Activated gamma-delta T cell (primary cell): ENCODE measurements around the gene RAPGEF2.
"Not testable (repeated sequence)": the region's sequence is repeated elsewhere in the genome, so short reads cannot be mapped to it uniquely, and the experiment has no call there.

Source experiments
- DNase-seq: peaks from one replicate; lab custom pipeline; 2025; lab: John Stamatoyannopoulos, UW

RAPGEF2 gene

DNA sequence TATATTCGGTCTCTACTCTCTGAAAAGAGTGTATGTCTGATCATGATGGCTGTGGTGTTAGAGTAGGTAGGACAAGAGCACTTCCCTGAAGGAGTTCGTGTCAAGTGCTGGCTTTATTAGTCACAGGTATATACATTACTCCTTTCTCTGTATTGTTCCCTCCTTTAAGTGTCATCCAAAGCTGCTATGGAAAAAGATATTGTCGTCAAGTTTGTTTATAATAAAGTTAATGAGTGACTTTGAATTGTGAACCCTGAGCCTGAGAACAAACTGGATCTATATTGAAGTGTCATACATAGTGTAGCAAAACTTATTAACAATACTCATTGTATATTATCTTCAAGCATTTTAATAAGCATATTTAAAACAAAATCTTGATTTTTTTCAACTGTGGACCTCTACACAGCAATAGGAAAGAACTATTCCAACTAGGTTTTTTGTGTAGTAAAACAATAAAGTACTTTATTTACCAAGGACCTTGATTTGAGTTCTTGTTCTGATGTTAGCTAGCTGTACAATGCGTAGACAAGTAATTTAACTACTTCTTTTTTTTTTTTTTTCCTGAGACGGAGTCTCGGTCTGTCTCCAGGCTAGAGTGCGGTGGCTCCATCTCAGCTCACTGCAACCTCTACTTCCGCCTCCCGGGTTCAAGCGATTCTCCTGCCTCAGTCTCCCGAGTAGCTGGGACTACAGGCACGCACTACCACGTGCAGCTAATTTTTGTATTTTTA, 177.7 kb downstream of the RAPGEF2 start:
- no peak for DNase-seq

DNA sequence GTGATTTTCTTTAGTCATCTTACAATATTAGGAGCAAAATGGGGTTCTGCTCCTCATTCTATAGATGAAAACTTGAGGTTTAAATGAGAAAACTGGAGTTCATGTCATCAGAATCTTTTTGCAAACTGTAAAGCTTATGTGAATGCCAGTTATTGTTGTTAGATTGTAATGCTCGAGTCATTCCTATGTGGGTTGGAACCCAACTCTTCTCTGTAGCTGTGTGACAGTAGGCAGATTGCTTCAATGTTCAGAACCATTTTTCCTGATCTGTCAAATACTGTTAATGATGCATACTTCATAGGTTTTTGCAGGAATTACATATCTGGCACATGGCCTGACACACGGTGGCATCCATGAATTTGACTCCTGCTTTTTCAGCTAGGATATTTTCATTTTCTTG, 178.9 kb downstream of the RAPGEF2 start:
- no peak for DNase-seq

DNA sequence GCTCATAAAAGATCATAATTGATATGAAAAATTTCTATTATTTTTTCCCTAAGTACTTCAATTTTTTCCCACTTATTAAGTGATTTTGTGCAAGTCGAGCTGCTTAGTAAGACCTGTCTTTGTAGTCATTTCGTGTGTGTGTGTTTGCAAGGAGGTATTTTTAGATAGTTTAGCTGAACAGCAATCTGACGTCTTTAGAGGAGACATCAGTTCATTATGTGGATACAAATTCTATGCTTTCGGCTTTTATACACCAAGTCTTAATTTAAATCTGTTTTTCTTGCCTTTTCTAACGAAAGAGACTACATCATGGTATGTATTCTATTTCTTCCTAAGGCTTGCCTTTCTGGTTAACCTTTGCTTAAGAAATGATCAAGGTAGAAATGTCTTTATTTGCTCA, 179.4 kb downstream of the RAPGEF2 start:
- DNase-seq = no peak

DNA sequence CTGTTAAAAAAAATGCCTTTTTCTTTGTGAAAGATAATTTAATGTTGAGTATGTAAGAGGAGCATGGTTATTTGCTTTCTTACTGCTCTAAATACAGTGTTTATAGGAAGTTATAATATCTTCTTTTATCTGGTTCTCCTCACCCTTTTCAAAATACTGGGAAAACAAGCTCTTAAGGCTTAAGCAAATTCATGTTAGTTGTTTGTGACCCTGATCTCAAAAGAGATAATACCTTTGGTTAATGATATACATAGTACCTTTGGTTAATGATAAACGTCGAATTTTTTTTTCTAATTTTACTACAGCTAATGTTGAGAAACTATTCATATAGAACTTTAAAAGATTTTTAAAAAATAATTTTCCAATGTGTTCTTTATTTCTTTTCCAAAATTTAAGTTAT, 180.1 kb downstream of the RAPGEF2 start:
- no peak for DNase-seq

DNA sequence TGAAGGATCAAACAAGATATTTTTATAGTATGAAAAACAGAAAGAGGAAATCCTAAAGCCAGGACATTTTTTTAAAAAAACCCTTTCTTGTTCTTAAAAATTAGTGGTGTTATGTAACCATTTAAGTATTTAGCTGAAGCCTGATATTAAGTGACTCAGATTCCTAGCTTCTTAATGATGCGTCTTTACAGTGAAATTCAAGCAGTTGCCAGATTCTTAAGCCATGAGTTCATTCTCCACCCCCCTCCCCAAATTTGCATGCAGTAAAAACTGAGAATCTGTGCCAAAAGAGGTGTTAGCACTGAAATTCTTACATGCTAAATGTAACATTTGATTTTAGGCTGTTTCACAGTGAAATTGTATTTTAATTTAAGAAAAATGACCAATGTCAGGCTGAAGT, 180.8 kb downstream of the RAPGEF2 start:
- no peak for DNase-seq

DNA sequence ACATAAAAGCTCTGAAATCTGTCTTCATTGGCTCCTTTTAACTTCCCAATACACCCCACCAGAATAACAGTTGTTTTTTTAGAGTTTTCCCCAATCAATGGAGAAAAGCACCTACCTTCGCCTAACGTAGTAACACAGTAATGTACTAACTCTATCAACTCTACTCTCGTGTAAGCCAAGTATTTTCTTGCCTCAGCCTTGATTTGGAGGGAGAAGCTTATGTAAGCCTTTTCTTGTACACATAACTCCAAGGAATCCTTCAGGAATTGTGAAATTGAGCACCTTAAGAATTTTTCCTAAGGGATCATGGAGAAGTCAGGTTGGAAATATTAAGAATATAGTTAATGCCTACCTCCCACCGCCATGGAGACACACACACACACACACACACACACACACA, 181.2 kb downstream of the RAPGEF2 start:
- DNase-seq = no peak

DNA sequence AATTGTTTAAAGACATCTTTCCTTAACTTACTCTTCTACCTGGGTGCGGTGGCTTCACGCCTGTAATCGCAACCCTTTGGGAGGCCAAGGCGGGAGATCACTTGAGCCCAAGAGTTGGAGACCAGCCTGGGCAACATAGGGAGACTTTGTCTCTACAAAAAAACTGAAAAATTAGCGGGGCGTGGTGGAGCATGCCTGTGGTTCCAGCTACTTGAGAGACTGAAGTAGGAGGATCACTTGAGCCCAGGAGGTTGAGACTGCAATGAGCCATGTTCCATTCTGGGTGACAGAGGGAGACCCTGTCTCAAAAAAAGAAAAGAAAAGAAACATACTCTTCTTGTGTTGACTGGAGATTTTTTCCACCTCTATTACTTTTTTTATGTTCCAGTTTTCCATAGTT, 181.9 kb downstream of the RAPGEF2 start:
- DNase-seq = no peak

DNA sequence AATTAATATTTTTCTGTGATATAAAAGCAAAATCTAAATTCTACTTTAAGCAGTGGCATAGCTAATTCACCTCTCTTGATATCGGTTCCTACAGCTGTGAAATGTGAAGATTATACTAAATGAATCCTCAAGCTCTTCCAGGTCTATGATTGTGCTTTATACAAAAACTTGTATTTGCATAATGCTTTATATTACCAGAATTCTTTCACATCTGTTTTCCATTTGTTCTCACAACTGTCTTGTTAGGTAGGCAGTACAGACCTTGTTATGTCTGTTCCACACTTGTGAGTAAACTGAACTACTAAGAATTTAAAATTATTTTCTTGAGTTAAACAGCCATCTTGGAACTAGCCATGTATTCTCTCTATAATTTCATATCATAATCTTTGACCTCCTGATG, 184.9 kb downstream of the RAPGEF2 start:
- DNase-seq = no peak

DNA sequence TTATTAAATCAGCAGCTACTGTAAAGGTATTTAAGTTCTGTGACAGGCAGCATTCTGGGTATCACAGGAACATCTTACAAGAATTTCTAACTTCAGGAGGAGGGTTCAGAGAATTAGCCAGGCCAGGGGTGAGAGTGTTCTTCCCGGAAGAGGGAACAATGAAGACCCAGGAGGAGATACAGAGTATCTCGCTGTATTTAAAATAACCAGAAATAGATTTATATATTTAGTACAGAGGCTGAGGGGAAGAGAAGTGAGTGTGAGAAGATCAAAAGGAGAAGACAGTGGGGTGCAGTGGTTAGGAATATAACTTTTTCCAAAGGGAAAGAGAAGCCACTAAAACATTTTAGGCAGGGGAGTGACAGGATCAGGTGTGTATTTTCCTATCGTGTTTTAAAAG, 186.8 kb downstream of the RAPGEF2 start:
- no peak for DNase-seq

DNA sequence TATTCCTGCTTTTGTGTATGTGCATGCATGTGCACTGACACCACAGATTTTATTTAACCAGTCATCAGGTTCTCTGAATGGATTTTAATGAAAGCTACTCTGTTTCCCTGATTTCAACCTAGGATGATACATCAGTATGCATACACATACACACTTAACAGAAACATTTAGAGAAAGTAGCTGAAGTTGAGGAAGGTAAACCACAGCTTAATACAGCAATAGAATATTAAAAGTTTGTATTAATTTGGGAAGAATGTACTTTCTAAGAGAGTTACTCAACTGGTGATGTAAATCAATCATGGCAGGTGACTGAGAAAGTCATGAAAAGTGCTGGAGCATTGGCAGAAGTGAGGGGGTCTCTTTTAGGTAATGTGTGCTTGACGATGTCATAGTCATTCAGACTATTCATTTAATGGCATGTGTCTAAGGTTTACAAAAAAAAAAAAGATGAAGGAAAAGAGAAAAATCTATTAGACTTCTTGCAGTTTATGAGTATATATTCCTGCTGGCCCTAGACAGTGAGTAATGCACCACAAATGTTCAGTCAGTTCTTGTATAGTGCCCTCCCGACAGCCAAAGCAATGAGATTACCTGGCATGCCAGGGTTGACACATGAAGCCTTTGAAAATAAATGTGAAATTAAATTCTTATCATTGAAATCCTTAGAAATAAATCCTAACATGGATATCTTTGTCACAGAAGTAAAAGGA, 187.6 kb downstream of the RAPGEF2 start:
- DNase-seq = no peak

DNA sequence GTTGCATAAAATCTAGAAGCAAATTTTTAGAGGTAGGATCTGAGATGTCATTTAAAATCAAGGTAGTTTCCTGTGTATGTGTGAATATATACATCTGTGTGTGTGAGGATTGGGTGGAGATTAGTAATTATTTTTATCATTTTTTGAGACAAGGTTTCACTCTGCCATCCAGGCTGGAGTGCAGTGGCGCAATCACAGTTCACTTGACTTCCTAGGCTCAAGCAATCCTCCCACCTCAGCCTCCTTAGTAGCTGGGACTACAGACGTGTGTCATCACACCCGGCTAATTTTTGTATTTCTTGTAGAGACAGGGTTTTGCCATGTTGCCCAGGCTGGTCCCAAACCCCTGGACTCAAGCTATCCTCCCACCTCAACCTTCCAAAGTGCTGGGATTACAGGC, 188.3 kb downstream of the RAPGEF2 start:
- no peak for DNase-seq

DNA sequence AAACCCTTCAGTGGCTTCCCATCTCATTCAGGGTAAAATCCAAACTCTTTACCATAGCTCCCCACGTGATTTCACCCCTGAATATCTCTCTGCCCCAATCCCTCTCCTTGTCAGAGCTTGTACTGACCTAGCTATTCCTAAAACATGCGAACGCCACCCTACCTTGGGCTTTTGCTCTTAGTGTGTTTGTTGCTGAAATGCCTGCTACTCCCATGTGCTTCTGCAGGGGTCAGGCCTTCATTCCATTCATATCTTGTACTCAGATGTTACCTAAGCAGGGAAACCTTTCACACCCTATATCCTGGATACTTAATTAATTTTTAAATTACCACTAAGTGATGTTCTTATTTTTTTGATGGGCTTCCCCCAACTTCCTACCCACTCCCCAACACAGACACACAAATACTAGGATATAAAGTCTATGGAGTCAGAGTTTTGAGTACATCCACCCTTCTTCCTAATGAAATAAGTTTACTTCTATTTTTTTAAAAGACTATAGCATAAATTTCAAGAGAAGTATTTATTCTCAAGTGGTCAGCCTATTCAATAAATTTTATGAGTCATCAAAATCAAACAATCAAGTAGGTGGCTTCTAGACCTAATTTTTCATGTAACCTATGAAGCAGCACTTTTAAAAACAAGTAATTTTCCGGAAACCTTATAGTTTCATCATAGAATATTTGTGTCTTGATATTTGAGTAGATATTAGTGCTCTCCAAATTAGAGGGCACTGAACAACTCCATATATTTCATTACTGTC, 189.4 kb downstream of the RAPGEF2 start:
- DNase-seq = no peak

DNA sequence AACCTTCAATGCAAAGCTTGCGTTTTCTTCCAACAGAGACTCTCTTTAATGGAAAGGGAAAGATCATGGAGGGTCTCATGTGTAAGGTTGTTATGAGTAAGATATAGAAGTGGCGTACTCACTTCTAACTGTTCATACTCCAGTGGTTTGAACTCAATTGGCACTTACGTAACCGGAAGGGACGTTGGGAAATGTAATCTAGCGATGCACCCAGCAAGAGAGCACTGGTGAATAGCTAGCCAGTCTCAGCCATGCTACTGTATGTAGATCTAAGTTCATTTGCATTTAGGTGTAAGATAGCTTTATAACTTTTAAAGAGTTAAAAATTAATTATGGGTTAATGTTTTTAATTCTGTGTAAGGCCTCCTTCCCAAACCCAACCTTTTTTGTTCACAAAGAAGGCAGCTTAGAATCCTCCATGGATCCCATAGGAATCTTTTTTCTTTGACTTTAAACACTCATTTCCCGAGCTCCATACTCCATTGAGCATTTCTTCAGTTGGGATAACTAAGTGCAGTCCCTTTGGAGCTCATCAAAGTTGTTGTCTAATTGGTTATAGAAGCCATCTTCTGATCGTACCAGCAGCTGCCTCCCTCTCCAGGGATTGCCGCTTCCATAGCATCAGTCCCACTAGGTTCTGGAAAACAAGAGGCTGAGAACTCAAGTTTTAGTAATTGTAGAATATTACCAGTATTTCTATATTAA, 191.1 kb downstream of the RAPGEF2 start:
- no peak for DNase-seq

DNA sequence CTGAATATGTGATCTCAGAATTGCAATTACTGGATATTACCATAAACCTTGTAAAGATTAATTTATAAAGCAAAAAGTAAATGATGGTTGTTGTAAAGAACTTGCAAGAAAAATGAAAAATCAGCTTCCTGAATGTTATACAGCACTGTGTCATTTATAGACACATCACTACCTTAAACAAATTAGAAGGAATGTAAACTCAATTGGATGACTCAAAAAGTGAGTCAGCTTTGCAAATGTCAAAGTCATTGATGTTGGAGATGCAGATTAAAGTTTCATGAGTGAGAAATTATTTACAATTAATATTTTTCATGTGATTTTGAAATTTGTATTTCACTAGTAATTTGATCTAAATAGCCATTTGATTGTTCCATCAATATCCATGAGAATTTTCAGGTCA, 193.2 kb downstream of the RAPGEF2 start:
- no peak for DNase-seq

DNA sequence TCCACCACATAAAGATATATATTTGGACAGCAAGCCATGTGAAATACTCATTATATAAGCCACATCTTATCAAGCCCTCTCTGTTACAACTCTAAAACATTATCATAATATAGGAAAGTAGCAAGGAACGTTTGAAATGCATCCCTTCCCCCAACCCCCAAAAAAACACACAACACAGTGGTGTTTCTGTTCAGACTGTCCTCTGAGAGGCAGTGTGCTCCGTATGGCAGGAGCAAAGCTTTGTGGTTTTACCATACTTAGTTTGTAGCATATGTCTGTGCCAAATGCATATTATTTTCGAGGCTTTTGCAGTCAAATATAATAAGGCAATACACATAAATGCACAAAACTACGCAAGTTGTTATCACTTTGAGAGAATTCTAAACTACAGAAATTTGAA, 194.2 kb downstream of the RAPGEF2 start:
- DNase-seq = no peak

DNA sequence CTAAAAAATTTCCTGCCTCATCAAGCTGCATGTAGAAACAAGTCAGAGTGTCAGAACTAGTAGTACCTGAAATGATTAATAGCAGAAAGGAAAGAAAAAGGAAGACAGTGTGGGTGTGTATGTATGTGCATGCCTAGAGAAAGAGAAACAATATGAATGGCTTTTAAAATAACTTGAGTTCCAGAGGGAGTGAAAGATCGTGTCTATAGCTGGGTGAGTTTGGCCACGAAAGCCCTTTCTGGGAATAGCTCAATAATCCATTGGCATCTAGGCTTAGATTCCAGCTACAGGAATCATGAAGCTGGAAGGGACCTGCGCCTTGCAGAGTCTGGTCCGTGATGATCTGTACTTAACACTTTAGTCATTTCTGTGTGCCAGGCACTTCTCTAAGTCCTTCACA, 195.6 kb downstream of the RAPGEF2 start:
- no peak for DNase-seq

DNA sequence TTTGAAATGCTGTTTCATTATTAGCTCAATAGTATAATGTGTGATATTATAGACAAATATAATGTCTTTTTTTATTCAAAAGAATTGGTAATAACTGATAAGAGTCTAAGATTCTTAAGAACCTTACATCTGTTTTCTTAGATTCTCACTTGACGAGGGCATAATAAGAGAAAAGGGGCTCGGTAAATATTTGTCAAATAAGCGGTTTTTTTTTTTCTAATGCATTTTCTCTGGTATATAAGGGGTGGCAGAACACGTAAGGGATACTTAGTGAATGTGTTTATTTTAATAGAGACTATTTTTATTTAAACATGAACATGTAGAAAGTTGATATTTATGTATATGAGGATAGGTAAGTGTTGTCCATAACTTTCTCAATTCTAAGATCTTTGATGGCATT, 200.6 kb downstream of the RAPGEF2 start:
- DNase-seq = no peak

DNA sequence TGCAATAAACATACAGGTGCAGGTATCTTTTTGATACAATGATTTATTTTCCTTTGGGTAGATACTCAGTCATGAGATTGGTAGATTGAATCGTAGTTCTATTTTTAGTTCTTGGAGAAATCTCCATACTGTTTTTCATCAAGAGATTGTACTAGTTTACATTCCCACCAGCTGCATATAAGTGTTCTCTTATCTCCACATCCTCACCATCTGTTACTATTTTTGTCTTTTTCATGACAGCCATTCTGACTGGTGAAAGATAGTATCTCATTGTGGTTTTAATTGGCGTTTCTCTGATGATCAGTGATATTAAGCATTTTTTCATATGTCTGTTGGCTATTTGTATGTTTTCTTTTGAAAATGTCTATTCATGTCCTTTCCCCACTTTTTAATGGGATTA, 202.2 kb downstream of the RAPGEF2 start:
- DNase-seq = no peak

DNA sequence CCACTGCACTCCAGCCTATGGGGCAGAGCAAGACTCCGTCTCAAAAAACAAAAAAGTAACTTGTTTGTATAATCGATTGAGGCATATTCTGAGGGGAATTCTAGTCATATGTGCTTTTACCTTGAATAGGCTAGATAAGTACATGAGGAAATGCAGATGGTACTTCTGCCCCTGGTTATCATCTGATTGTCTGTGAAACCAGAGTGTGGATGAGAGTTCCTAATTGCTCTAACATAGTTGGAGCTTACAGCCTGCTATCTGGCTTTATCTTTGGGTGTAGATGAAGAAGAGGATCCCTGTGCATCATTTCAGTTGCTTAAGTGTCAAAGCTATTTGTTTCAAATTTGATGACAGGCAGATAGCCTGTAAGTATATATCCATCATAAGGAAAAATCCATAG, 205.1 kb downstream of the RAPGEF2 start:
- DNase-seq = no peak

DNA sequence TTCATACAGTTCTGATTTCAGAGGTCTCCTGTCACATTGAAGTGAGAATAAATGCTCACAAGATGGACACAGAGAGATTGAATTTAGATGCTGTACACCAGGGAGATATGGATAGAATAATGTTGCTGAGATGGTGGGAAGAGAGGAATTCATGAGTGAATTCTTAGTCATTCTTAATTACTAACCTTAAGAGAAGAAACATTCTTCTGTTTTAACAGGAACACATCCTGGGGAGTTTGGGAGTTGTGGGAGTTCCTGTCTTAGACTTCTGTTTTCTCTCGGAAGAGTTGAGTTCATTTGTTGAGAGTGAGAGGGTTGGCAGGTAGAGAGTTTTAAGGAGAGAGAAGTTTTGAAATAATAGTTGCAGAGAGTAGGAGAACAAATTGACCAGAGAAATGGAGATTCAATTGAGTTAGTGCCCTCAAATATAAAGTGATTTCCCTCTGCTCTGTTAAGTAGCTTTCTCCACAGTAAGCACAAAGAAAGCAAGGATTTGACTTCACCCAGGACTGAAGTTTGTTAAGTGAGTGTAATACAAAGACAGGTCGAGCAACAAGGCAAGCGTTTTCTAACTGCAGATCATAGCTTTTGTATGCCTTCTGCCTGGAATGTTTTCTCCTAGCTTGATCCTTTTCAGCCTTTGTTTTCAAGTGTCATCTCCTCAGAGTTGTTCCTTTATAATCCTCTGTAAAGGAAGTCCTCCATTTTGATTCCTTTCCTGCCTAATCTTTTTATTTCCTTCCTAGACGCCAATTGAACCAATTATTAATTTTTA, 205.9 kb downstream of the RAPGEF2 start:
- no peak for DNase-seq

DNA sequence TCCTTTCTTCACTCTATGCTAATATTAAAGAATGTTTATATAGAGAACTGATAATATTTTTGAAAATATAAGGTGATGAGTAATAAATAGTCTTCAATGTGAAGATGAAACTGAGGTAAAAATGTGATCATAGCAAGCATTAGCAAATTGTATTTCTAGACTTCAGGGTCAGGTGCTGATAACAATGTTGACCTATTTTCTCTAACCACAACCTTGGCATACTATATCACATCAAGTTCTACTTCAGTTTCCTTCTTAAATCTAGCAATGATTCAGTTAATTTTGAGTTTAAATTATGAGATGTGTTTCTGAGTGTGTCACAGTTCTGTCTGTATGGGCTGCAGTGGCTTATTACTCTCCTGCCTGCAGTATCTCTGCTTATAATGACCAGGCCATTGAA, 209.4 kb downstream of the RAPGEF2 start:
- DNase-seq = no peak

DNA sequence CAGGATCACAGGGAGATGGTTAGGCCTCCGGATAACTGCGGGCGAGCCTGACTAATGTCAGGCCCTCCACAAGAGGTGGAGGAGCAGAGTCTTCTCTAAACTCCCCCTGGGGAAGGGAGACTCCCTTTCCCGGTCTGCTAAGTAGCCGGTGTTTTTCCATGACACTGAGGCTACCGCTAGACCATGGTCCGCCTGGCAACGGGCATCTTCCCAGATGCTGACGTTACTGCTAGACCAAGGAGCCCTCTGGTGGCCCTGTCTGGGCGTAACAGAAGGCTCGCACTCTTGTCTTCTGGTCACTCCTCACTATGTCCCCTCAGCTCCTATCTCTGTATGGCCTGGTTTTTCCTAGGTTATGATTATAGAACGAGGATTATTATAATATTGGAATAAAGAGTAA, 213.0 kb downstream of the RAPGEF2 start:
- not testable (repeated sequence) for DNase-seq
